ENCODE data around the gene BCKDHA. TPM values are rescaled to one million over a fixed set of nuclear protein-coding genes. Genes with fewer than 3 reads are reported as not detected.

BCKDHA gene
- total and polyA plus RNA-seq, 4 donors = 19.7 to 54.5 (median 39.0) TPM

DNA sequence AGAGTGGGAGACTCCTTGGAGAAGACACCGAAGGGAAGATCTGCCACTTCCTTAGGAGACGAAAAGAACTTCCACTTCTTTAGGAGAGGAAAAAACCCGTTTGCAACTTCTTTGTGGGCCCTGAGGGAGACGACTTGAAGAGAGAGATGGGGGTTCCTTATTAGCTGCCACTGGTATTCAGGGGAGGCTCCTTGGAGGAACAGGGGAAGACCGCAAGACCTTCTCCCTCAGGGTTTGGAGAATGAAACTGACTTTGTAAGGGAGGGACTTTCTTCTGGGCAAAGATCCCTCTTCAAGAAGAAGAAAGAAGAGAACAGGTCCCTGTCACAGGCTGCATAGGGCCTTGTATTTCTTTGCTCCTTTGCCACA lies 416 bp downstream of the BCKDHA start:
- ATAC-seq (ENCODE audit: insufficient read depth, low FRiP score) = no peak
- 0% methylated on average over 5 of the region's 5 CpGs for WGBS, 2 donors

GRCh38 chr19:41398598-41398997 lies 980 bp downstream of the BCKDHA start:
- Histone ChIP-seq H3K9me3 (ENCODE audit: control insufficient read depth in 4 of 4, insufficient read depth in 3 of 4, low read length in 3 of 4) (no peaks in the 10 kb centered on the region), H3K27me3 (ENCODE audit: control insufficient read depth in 3 of 3, insufficient read depth in 3 of 3, low read length in 2 of 3) (no peaks in the 10 kb centered on the region), H3K9ac (ENCODE audit: insufficient read depth in 1 of 2, low read length in 2 of 2) (peak overlapping the region; percentile 95 to 97), H3K27ac (ENCODE audit: low read depth in 1 of 2, low read length in 1 of 2) (peak overlapping the region in 1 of 2 donors; percentile 88), H3K4me3 (peak overlapping the region; percentile 8), H3K36me3 (ENCODE audit: control insufficient read depth in 4 of 4, insufficient read depth in 4 of 4, low read length in 4 of 4) (peaks cover 0 to 6% (median under 1%) of the 10 kb centered on the region in 4 donors), H3K4me1 (ENCODE audit: control insufficient read depth in 5 of 5, insufficient read depth in 5 of 5, low read length in 5 of 5) (peaks cover 0 to 19% (median 10%) of the 10 kb centered on the region in 5 donors)
- DNase-seq (no peak), ATAC-seq (ENCODE audit: insufficient read depth, low FRiP score) (no peak)
- WGBS, 2 donors = 43 to 65% methylated on average over 3 of the region's 3 CpGs
- TF ChIP-seq CTCF (IDR thresholded peaks at IDR 0.05; ENCODE audit: control extremely low read depth, extremely low read depth) = no peak

More for the DNA sequence above, 416 bp downstream of the BCKDHA start:
- Histone ChIP-seq H3K4me1 (ENCODE audit: control insufficient read depth in 5 of 5, insufficient read depth in 5 of 5, low read length in 5 of 5) (peaks cover 0 to 19% (median 10%) of the 10 kb centered on the region in 5 donors), H3K4me3 (peak overlapping the region; percentile 92), H3K27ac (ENCODE audit: low read depth in 1 of 2, low read length in 1 of 2) (peak overlapping the region; percentile 88 to 90), H3K9ac (ENCODE audit: insufficient read depth in 1 of 2, low read length in 2 of 2) (peak overlapping the region; percentile 95 to 97), H3K9me3 (ENCODE audit: control insufficient read depth in 4 of 4, insufficient read depth in 3 of 4, low read length in 3 of 4) (no peaks in the 10 kb centered on the region), H3K36me3 (ENCODE audit: control insufficient read depth in 4 of 4, insufficient read depth in 4 of 4, low read length in 4 of 4) (peaks cover 0 to 6% (median 0%) of the 10 kb centered on the region in 4 donors), H3K27me3 (ENCODE audit: control insufficient read depth in 3 of 3, insufficient read depth in 3 of 3, low read length in 2 of 3) (no peaks in the 10 kb centered on the region)
- no peak for TF ChIP-seq CTCF (IDR thresholded peaks at IDR 0.05; ENCODE audit: control extremely low read depth, extremely low read depth)
- DNase-seq = peak in 1 of 3 donors; percentile 18

DNA sequence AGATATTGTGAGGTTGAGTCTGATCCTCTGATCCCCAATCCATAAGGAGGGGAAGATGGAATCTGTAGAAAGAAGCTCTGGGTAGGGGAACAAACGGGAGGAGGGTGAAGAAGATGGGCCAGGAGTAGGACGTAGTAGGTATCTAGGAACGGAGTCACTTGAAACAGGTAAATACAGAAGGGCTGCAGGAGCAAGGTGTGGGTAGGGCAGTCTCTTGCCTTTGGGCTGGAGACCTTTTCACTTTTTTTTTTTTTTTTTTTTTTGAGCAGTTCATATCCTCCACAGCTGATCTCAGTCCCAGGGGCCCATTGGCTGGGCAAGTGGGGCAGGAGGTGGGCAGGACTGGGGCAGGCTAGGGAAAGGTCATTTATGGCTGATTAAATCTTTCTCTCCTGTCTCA lies 1.5 kb downstream of the BCKDHA start:
- H3K27ac ChIP-seq (ENCODE audit: low read depth in 1 of 2, low read length in 1 of 2) = no peak overlapping the region
- DNase-seq (no peak), ATAC-seq (ENCODE audit: insufficient read depth, low FRiP score) (no peak)
- peaks cover 0 to 19% (median 10%) of the 10 kb centered on the region in 5 donors for H3K4me1 ChIP-seq (ENCODE audit: control insufficient read depth in 5 of 5, insufficient read depth in 5 of 5, low read length in 5 of 5)
- 78 to 91% methylated on average over 3 of the region's 3 CpGs for WGBS, 2 donors
- no peak for TF ChIP-seq CTCF (IDR thresholded peaks at IDR 0.05; ENCODE audit: control extremely low read depth, extremely low read depth)
- H3K9ac ChIP-seq (ENCODE audit: insufficient read depth in 1 of 2, low read length in 2 of 2) = no peak overlapping the region
- no peaks in the 10 kb centered on the region for H3K9me3 ChIP-seq (ENCODE audit: control insufficient read depth in 4 of 4, insufficient read depth in 3 of 4, low read length in 3 of 4)
- no peaks in the 10 kb centered on the region for H3K27me3 ChIP-seq (ENCODE audit: control insufficient read depth in 3 of 3, insufficient read depth in 3 of 3, low read length in 2 of 3)
- H3K36me3 ChIP-seq (ENCODE audit: control insufficient read depth in 4 of 4, insufficient read depth in 4 of 4, low read length in 4 of 4) = peaks cover 0 to 6% (median under 1%) of the 10 kb centered on the region in 4 donors
- no peak overlapping the region for H3K4me3 ChIP-seq

DNA sequence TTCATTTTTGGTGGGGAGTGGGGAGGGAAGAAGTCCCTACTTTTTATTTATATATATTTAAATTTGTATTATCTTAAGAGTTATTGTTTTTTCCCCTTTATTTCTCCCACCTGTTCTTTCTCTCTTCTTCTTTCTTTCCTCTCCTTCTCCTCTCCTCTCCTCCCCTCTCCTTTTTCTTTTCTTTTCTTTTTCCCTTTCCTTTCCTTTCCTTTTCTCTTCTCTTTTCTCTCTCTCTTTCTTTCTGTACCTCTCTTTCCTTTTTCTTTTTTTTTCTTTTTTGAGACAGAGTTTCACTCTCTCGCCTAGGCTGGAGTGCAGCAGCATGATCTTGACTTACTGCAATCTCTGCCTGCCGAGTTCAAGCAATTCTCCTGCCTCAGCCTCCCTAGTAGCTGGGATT lies 1.9 kb downstream of the BCKDHA start:
- peaks cover 0 to 6% (median under 1%) of the 10 kb centered on the region in 4 donors for H3K36me3 ChIP-seq (ENCODE audit: control insufficient read depth in 4 of 4, insufficient read depth in 4 of 4, low read length in 4 of 4)
- DNase-seq (no peak), ATAC-seq (ENCODE audit: insufficient read depth, low FRiP score) (no peak)
- 93 to 95% methylated on average over 2 of the region's 2 CpGs for WGBS, 2 donors
- H3K27ac ChIP-seq (ENCODE audit: low read depth in 1 of 2, low read length in 1 of 2) = no peak overlapping the region
- no peak overlapping the region for H3K9ac ChIP-seq (ENCODE audit: insufficient read depth in 1 of 2, low read length in 2 of 2)
- H3K27me3 ChIP-seq (ENCODE audit: control insufficient read depth in 3 of 3, insufficient read depth in 3 of 3, low read length in 2 of 3) = no peaks in the 10 kb centered on the region
- no peak for TF ChIP-seq CTCF (IDR thresholded peaks at IDR 0.05; ENCODE audit: control extremely low read depth, extremely low read depth)
- no peak overlapping the region for H3K4me3 ChIP-seq
- H3K4me1 ChIP-seq (ENCODE audit: control insufficient read depth in 5 of 5, insufficient read depth in 5 of 5, low read length in 5 of 5) = peaks cover 0 to 19% (median 10%) of the 10 kb centered on the region in 5 donors
- H3K9me3 ChIP-seq (ENCODE audit: control insufficient read depth in 4 of 4, insufficient read depth in 3 of 4, low read length in 3 of 4) = no peaks in the 10 kb centered on the region
